GM19099 (cell line): ENCODE measurements around the gene NAA60.

ENCODE experiments used
- POLR2A ChIP-seq: IDR thresholded peaks from 3 replicates; pipeline ENCODE4 v1.6.1; 2011; ENCODE audit warnings: low read depth; ENCODE audit not compliant: insufficient read length; ENCODE audit errors: extremely low read depth

NAA60 gene

GRCh38 chr16:3474136-3474779 is 30.8 kb downstream of the NAA60 start:
- TF ChIP-seq POLR2A, result no peak

GRCh38 chr16:3475604-3476375 is 32.3 kb downstream of the NAA60 start:
- no peak for TF ChIP-seq POLR2A

- TF ChIP-seq POLR2A, result no peak
Measured at GRCh38 chr16:3476409-3476808, 32.9 kb downstream of the NAA60 start.

GRCh38 chr16:3478242-3478925 is 34.9 kb downstream of the NAA60 start:
- TF ChIP-seq POLR2A, result no peak

GRCh38 chr16:3479654-3480216 is 36.3 kb downstream of the NAA60 start:
- no peak for TF ChIP-seq POLR2A

GRCh38 chr16:3480901-3481695 is 37.6 kb downstream of the NAA60 start:
- no peak for TF ChIP-seq POLR2A

- no peak for TF ChIP-seq POLR2A
Measured at GRCh38 chr16:3481696-3482658, 38.5 kb downstream of the NAA60 start.

- no peak for TF ChIP-seq POLR2A
Measured at GRCh38 chr16:3482659-3483241, 39.3 kb downstream of the NAA60 start.

- TF ChIP-seq POLR2A, result no peak
Measured at GRCh38 chr16:3484318-3485096, 41.0 kb downstream of the NAA60 start.

GRCh38 chr16:3485097-3485745 is 41.7 kb downstream of the NAA60 start:
- no peak for TF ChIP-seq POLR2A

GRCh38 chr16:3485821-3486505 is 42.5 kb downstream of the NAA60 start:
- no peak for TF ChIP-seq POLR2A
